Astrocyte of the spinal cord (primary cell): ENCODE data around the gene ADGRD1.

ENCODE experiments used
- DNase-seq: peaks from one replicate; pipeline ENCODE4 v3.0.0; 2011; ENCODE audit warnings: low read depth, low spot score
- H3K4me3 ChIP-seq: 2 replicates; pipeline ENCODE4 v1.5.1; 2011; ENCODE audit warnings: low read depth, mild to moderate bottlenecking, low read length, moderate library complexity
- CTCF ChIP-seq: IDR thresholded peaks from 2 replicates; pipeline ENCODE4 v1.5.1; 2012; ENCODE audit warnings: low read depth, mild to moderate bottlenecking, low read length, inconsistent platforms
- in situ Hi-C: cut with HindIII; loops from 2 replicates; pipeline ENCODE4 v1.10.0; 2017; ENCODE audit warnings: low sequenced_read_pairs

The ADGRD1 gene

GRCh38 chr12:130988261-130988660 is 34.6 kb downstream of the ADGRD1 start:
- no peak for DNase-seq
- in situ Hi-C loops, result no loop called here
- no peak for TF ChIP-seq CTCF
- H3K4me3 ChIP-seq, result no peak overlapping the region

- in situ Hi-C loops, result no loop called here
- H3K4me3 ChIP-seq, result no peak overlapping the region
- no peak for TF ChIP-seq CTCF
- no peak for DNase-seq
Measured at GRCh38 chr12:130988751-130989150, 35.0 kb downstream of the ADGRD1 start.

- H3K4me3 ChIP-seq, result no peak overlapping the region
- in situ Hi-C loops, result no loop called here
- no peak for TF ChIP-seq CTCF
Measured at GRCh38 chr12:130989391-130989790, 35.7 kb downstream of the ADGRD1 start.

GRCh38 chr12:130990034-130990433 is 36.3 kb downstream of the ADGRD1 start:
- no peak for TF ChIP-seq CTCF
- in situ Hi-C loops, result no loop called here
- DNase-seq, result no peak
- H3K4me3 ChIP-seq, result no peak overlapping the region

More at GRCh38 chr12:130989391-130989790, 35.7 kb downstream of the ADGRD1 start:
- DNase-seq, result no peak

- no peak overlapping the region for H3K4me3 ChIP-seq
- in situ Hi-C loops, result no loop called here
- DNase-seq, result no peak
- TF ChIP-seq CTCF, result no peak
Measured at GRCh38 chr12:130992448-130992847, 38.7 kb downstream of the ADGRD1 start.

GRCh38 chr12:130992979-130993538 is 39.4 kb downstream of the ADGRD1 start:
- TF ChIP-seq CTCF, result no peak
- no peak for DNase-seq
- in situ Hi-C loops, result no loop called here
- no peak overlapping the region for H3K4me3 ChIP-seq
